Astrocyte (in vitro differentiated cells and primary cell): ENCODE results near the gene ALB. TPM values are rescaled to one million over a fixed set of nuclear protein-coding genes. Genes with fewer than 3 reads are reported as not detected.

Experiments
- DNase-seq: peaks from one replicate; pipeline ENCODE4 v3.0.0-alpha.2; 2010; ENCODE audit warnings: low read depth
- FAIRE-seq: peaks from 2 replicates; lab custom pipeline; 2011; peaks lifted over from hg19 to GRCh38; lab: Jason Lieb, UNC
- H2AFZ ChIP-seq: 2 replicates; pipeline ENCODE4 v1.6.0; 2012; ENCODE audit warnings: low read depth, low read length, inconsistent platforms
- H3K27ac ChIP-seq: 2 replicates; pipeline ENCODE4 v1.5.1; 2011; ENCODE audit warnings: low read depth, low read length, inconsistent platforms
- H3K27me3 ChIP-seq: 2 replicates; pipeline ENCODE4 v1.6.0; 2011; ENCODE audit warnings: low read length, inconsistent platforms; ENCODE audit not compliant: insufficient read depth
- H3K36me3 ChIP-seq: 2 replicates; pipeline ENCODE4 v1.5.1; 2011; ENCODE audit warnings: low read length, inconsistent platforms; ENCODE audit not compliant: insufficient read depth
- H3K4me1 ChIP-seq: 2 replicates; pipeline ENCODE4 v1.5.1; 2011; ENCODE audit warnings: low read length, inconsistent platforms; ENCODE audit not compliant: insufficient read depth
- H3K4me2 ChIP-seq: 2 replicates; pipeline ENCODE4 v1.6.0; 2012; ENCODE audit warnings: low read length, inconsistent platforms
- H3K4me3 ChIP-seq: 2 replicates; pipeline ENCODE4 v1.5.1; 2011; ENCODE audit warnings: low read depth, mild to moderate bottlenecking, low read length, inconsistent platforms; ENCODE audit not compliant: insufficient read depth
- H3K79me2 ChIP-seq: 2 replicates; pipeline ENCODE4 v1.6.0; 2012; ENCODE audit warnings: mild to moderate bottlenecking, low read length, inconsistent platforms; ENCODE audit not compliant: insufficient read depth
- H3K9ac ChIP-seq: 2 replicates; pipeline ENCODE4 v1.6.0; 2012; ENCODE audit warnings: mild to moderate bottlenecking, low read length, inconsistent platforms
- H3K9me3 ChIP-seq: 2 replicates; pipeline ENCODE4 v1.5.1; 2012; ENCODE audit warnings: low read depth, mild to moderate bottlenecking, low read length, inconsistent platforms; ENCODE audit not compliant: insufficient read depth
- H4K20me1 ChIP-seq: 2 replicates; pipeline ENCODE4 v1.6.0; 2012; ENCODE audit warnings: low read length, inconsistent platforms; ENCODE audit not compliant: insufficient read depth
- H3K27ac Mint-ChIP-seq: one replicate; pipeline ENCODE4 v1.8.0; 2021; ENCODE audit warnings: mild to moderate bottlenecking, mixed read lengths; ENCODE audit not compliant: unreplicated experiment
- H3K27me3 Mint-ChIP-seq: one replicate; pipeline ENCODE4 v1.8.0; 2021; ENCODE audit warnings: low read depth, mixed read lengths; ENCODE audit not compliant: unreplicated experiment
- H3K36me3 Mint-ChIP-seq: one replicate; pipeline ENCODE4 v1.8.0; 2021; ENCODE audit warnings: low read depth, mixed read lengths; ENCODE audit not compliant: unreplicated experiment
- H3K4me1 Mint-ChIP-seq: one replicate; pipeline ENCODE4 v1.8.0; 2021; ENCODE audit warnings: low read depth, mixed read lengths; ENCODE audit not compliant: unreplicated experiment
- H3K4me3 Mint-ChIP-seq: one replicate; pipeline ENCODE4 v1.8.0; 2021; ENCODE audit warnings: mild to moderate bottlenecking, moderate library complexity, mixed read lengths; ENCODE audit not compliant: unreplicated experiment
- H3K9me3 Mint-ChIP-seq: one replicate; pipeline ENCODE4 v1.8.0; 2021; ENCODE audit warnings: mild to moderate bottlenecking, mixed read lengths; ENCODE audit not compliant: unreplicated experiment
- CTCF ChIP-seq: IDR thresholded peaks from 2 replicates; pipeline ENCODE4 v1.5.1; 2011; ENCODE audit warnings: low read depth, mild to moderate bottlenecking, inconsistent platforms, low read length, moderate library complexity; ENCODE audit not compliant: insufficient read depth
- EZH2 ChIP-seq: IDR thresholded peaks from 2 replicates; pipeline ENCODE4 v1.6.1; 2012; ENCODE audit warnings: mild to moderate bottlenecking, low read length, inconsistent platforms; ENCODE audit not compliant: insufficient read depth
- total RNA-seq: library from RNA; stranded (reverse); gene quantifications from 2 replicates; pipeline ENCODE4 v1.2.1, GENCODE V29; 2021

The ALB gene
- total RNA-seq, 1 donor from 2014 or later, result not detected

GRCh38 chr4:73405138-73405537 is 1.1 kb downstream of the ALB start:
- Mint-ChIP-seq H3K27ac (no peak overlapping the region), H3K36me3 (no peaks in the 10 kb centered on the region), H3K27me3 (no peaks in the 10 kb centered on the region), H3K9me3 (no peaks in the 10 kb centered on the region), H3K4me3 (no peak overlapping the region), H3K4me1 (no peaks in the 10 kb centered on the region)
- Histone ChIP-seq H3K9ac (no peak overlapping the region), H3K27me3 (no peaks in the 10 kb centered on the region), H4K20me1 (no peaks in the 10 kb centered on the region), H2AFZ (no peak overlapping the region), H3K4me3 (no peak overlapping the region), H3K4me2 (no peak overlapping the region), H3K79me2 (no peaks in the 10 kb centered on the region), H3K27ac (no peak overlapping the region), H3K4me1 (no peaks in the 10 kb centered on the region), H3K36me3 (no peaks in the 10 kb centered on the region), H3K9me3 (no peaks in the 10 kb centered on the region)
- no peak for TF ChIP-seq EZH2
- no peak for TF ChIP-seq CTCF
- no peak for FAIRE-seq
- DNase-seq, result no peak

GRCh38 chr4:73406548-73406875 is 2.4 kb downstream of the ALB start:
- Mint-ChIP-seq H3K4me3 (no peak overlapping the region), H3K27me3 (no peaks in the 10 kb centered on the region), H3K27ac (no peak overlapping the region), H3K4me1 (no peaks in the 10 kb centered on the region), H3K9me3 (no peaks in the 10 kb centered on the region), H3K36me3 (no peaks in the 10 kb centered on the region)
- Histone ChIP-seq H3K4me2 (no peak overlapping the region), H4K20me1 (no peaks in the 10 kb centered on the region), H3K4me3 (no peak overlapping the region), H3K27me3 (no peaks in the 10 kb centered on the region), H3K27ac (no peak overlapping the region), H3K79me2 (no peaks in the 10 kb centered on the region), H3K9me3 (no peaks in the 10 kb centered on the region), H2AFZ (no peak overlapping the region), H3K36me3 (no peaks in the 10 kb centered on the region), H3K4me1 (no peaks in the 10 kb centered on the region), H3K9ac (no peak overlapping the region)
- TF ChIP-seq EZH2, result no peak
- TF ChIP-seq CTCF, result no peak
- DNase-seq (peak; percentile 1), FAIRE-seq (no peak)

- Mint-ChIP-seq H3K36me3 (no peaks in the 10 kb centered on the region), H3K4me1 (no peaks in the 10 kb centered on the region), H3K9me3 (no peaks in the 10 kb centered on the region), H3K27me3 (no peaks in the 10 kb centered on the region), H3K27ac (no peak overlapping the region), H3K4me3 (no peak overlapping the region)
- no peak overlapping the region for H3K9ac ChIP-seq
- H3K36me3 ChIP-seq, result no peaks in the 10 kb centered on the region
- DNase-seq (no peak), FAIRE-seq (no peak)
- no peak overlapping the region for H3K4me2 ChIP-seq
- H3K4me1 ChIP-seq, result no peaks in the 10 kb centered on the region
- TF ChIP-seq CTCF (no peak), EZH2 (no peak)
- no peaks in the 10 kb centered on the region for H3K27me3 ChIP-seq
- no peaks in the 10 kb centered on the region for H3K79me2 ChIP-seq
- no peak overlapping the region for H3K4me3 ChIP-seq
- no peaks in the 10 kb centered on the region for H3K9me3 ChIP-seq
- no peak overlapping the region for H2AFZ ChIP-seq
- no peaks in the 10 kb centered on the region for H4K20me1 ChIP-seq
- H3K27ac ChIP-seq, result no peak overlapping the region
Observed at GRCh38 chr4:73407227-73407673, 3.2 kb downstream of the ALB start.
